GM12878 (cell line): ENCODE measurements around the gene NRP1. TPM values are rescaled to one million over a fixed set of nuclear protein-coding genes. Genes with fewer than 3 reads are reported as not detected.

ENCODE experiments used
- ATAC-seq: fragments of 200-7000 bp; cut with Tn5 transposase; 3 replicates; pipeline ENCODE4 v1.9.1; 2020; ENCODE audit warnings: mild to moderate bottlenecking, moderate library complexity
- BruUV-seq: library from RNA; stranded (reverse); fragments of 400-500 nt; replicated peaks from 2 replicates; lab custom pipeline; 2021; lab: Mats Ljungman, UMichigan
- CTCF ChIA-PET: fragments of 300-600 bp; sonication (Branson Sonifier 250); formaldehyde crosslinking; extraction: SDS; loops from one replicate; lab custom pipeline; 2021; ENCODE audit warnings: inconsistent platforms; lab: Yijun Ruan, JAX
- POLR2A ChIA-PET: fragments of 350-600 bp; formaldehyde crosslinking; extraction: SDS; loops from one replicate; lab custom pipeline; 2021; ENCODE audit warnings: inconsistent platforms; lab: Charles Lee
- RAD21 ChIA-PET: fragments of 300-600 bp; sonication (Branson Sonifier 250); formaldehyde crosslinking; loops from one replicate; lab custom pipeline; 2023; ENCODE audit warnings: antibody characterized with exemption; ENCODE audit not compliant: unreplicated experiment; lab: Charles Lee
- SMC1A ChIA-PET: fragments of 300-600 bp; sonication (Branson Sonifier 250); formaldehyde crosslinking; loops from one replicate; lab custom pipeline; 2023; ENCODE audit not compliant: unreplicated experiment, uncharacterized antibody; lab: Charles Lee
- DNase-seq: peaks from one replicate; pipeline ENCODE4 v3.0.0-alpha.2; 2011; ENCODE audit warnings: low read depth, low spot score
- FAIRE-seq: peaks from 3 replicates; lab custom pipeline; 2011; peaks lifted over from hg19 to GRCh38; lab: Jason Lieb, UNC
- H2AFZ ChIP-seq: 2 replicates; pipeline ENCODE4 v1.6.0; 2011; ENCODE audit warnings: low read depth, low read length, control low read depth; ENCODE audit not compliant: control insufficient read depth
- H3K27ac ChIP-seq: 2 replicates; pipeline ENCODE4 v1.5.1; 2011; ENCODE audit warnings: control low read depth; ENCODE audit not compliant: control insufficient read depth, insufficient read depth
- H3K27me3 ChIP-seq, 2 experiments: replicated peaks in 1 of 2; 2 replicates each; pipeline versions ENCODE4 v1.6.0 to v1.6.1; 2011; ENCODE audit warnings: low read length in 1 of 2; ENCODE audit not compliant: control insufficient read depth in 2 of 2, insufficient read depth in 2 of 2
- H3K36me3 ChIP-seq, 2 experiments: 2 replicates each; pipeline ENCODE4 v1.5.1; 2011; ENCODE audit warnings: low read length in 1 of 2; ENCODE audit not compliant: control insufficient read depth in 2 of 2, insufficient read depth in 2 of 2
- H3K4me1 ChIP-seq: 2 replicates; pipeline ENCODE4 v1.6.1; 2011; ENCODE audit warnings: mild to moderate bottlenecking, low read length, moderate library complexity, mixed read lengths; ENCODE audit not compliant: control insufficient read depth, insufficient read depth
- H3K4me2 ChIP-seq: 2 replicates; pipeline ENCODE4 v1.6.0; 2011; ENCODE audit warnings: control low read depth; ENCODE audit not compliant: control insufficient read depth, insufficient read depth
- H3K4me3 ChIP-seq: fragments of 200-600 bp; sonication (generic); 2 replicates; pipeline ENCODE4 v1.5.1; 2016
- H3K79me2 ChIP-seq: 2 replicates; pipeline ENCODE4 v1.6.0; 2011; ENCODE audit warnings: low read length; ENCODE audit not compliant: control insufficient read depth, insufficient read depth
- H3K9ac ChIP-seq: 2 replicates; pipeline ENCODE4 v1.8.0; 2011; ENCODE audit warnings: low read length, control low read depth, mixed read lengths; ENCODE audit not compliant: control insufficient read depth, insufficient read depth
- H3K9me3 ChIP-seq: replicated peaks from 3 replicates; pipeline ENCODE4 v1.5.1; 2011; ENCODE audit warnings: mild to moderate bottlenecking, low read length; ENCODE audit not compliant: control insufficient read depth, insufficient read depth
- H4K20me1 ChIP-seq: 2 replicates; pipeline ENCODE4 v1.6.0; 2011; ENCODE audit not compliant: control insufficient read depth, insufficient read depth
- EP300 ChIP-seq, 2 experiments: fragments of 150-350 bp in 1 of 2; IDR thresholded peaks; 2 replicates each; pipeline ENCODE4 v1.6.1; 2011 to 2012; ENCODE audit warnings: low read depth in 2 of 2, low read length in 2 of 2, borderline replicate concordance in 1 of 2, improper control_type of control experiment in 1 of 2, inconsistent platforms in 1 of 2; ENCODE audit not compliant: control insufficient read depth in 1 of 2
- MTA2 ChIP-seq: fragments of 450-650 bp; IDR thresholded peaks from 2 replicates; pipeline ENCODE4 v1.6.1; 2016; ENCODE audit warnings: low read depth, mild to moderate bottlenecking, moderate library complexity
- NFXL1 ChIP-seq: fragments of 450-650 bp; IDR thresholded peaks from 2 replicates; pipeline ENCODE4 v1.6.1; 2017; ENCODE audit warnings: antibody characterized with exemption, mild to moderate bottlenecking, borderline replicate concordance
- NRF1 ChIP-seq: conservative IDR thresholded peaks from 2 replicates; pipeline ENCODE4 v1.6.1; 2011; ENCODE audit warnings: mild to moderate bottlenecking, low read depth, low read length, improper control_type of control experiment
- POLR2A ChIP-seq: IDR thresholded peaks from 2 replicates; pipeline ENCODE4 v1.6.1; 2011; ENCODE audit warnings: low read depth, mild to moderate bottlenecking, low read length
- RAD21 ChIP-seq: IDR thresholded peaks from 2 replicates; pipeline ENCODE4 v1.6.1; 2011; ENCODE audit warnings: mild to moderate bottlenecking, low read depth, low read length, moderate library complexity; ENCODE audit not compliant: insufficient read depth
- SIX5 ChIP-seq: IDR thresholded peaks from 2 replicates; pipeline ENCODE4 v1.6.1; 2011; ENCODE audit warnings: mild to moderate bottlenecking, low read depth, low read length, moderate library complexity; ENCODE audit not compliant: severe bottlenecking
- SPI1 ChIP-seq: IDR thresholded peaks from 2 replicates; pipeline ENCODE4 v1.6.1; 2011; ENCODE audit warnings: low read depth, mild to moderate bottlenecking, low read length, moderate library complexity, borderline replicate concordance; ENCODE audit not compliant: insufficient read depth
- WGBS: methylation state at CpG from one replicate; pipeline ENCODE4 v1.1.6; 2016; ENCODE audit warnings: low lambda C conversion rate; ENCODE audit not compliant: insufficient replicate concordance, insufficient coverage; ENCODE audit errors: missing lambda C conversion rate; 5-methylcytosine and 5-hydroxymethylcytosine counted together
- in situ Hi-C: fragments of 300-500 bp; cut with MboI; formaldehyde crosslinking; loops from 9 replicates; pipeline ENCODE4 v1.14.3; 2018; ENCODE audit warnings: mixed read lengths
- intact Hi-C: fragments of 100-400 bp; cut with micrococcal nuclease; formaldehyde crosslinking; loops from one replicate; pipeline ENCODE4 v1.14.2; 2022; ENCODE audit not compliant: unreplicated experiment
- polyA plus RNA-seq, 11 experiments: library from polyadenylated mRNA; depleted of rRNA in 4 of 11; unstranded in 6 of 11; stranded (reverse) in 5 of 11; fragments of >200 nt; fragmentation: Nextera tagmentation in 4 of 11; fragmentation: Illumina TruSeq in 1 of 11; extraction: Ambion mirVana in 4 of 11; extraction: Trizol in 1 of 11; gene quantifications; 1 replicate in 1 of 11; 2 replicates in 10 of 11; pipeline versions ENCODE4 v1.2.1 to v1.2.3, GENCODE V29; 2011 to 2016; ENCODE audit warnings: inconsistent platforms in 2 of 11, missing spikeins in 2 of 11, low read depth in 1 of 11
- total RNA-seq, 4 experiments: library from RNA; depleted of rRNA in 3 of 4; stranded (reverse); fragments of >200 nt in 3 of 4; fragmentation: Illumina TruSeq in 1 of 4; extraction: Trizol in 1 of 4; gene quantifications; 2 replicates each; pipeline versions ENCODE4 v1.2.1 to v1.2.3, GENCODE V29; 2013 to 2021
- TF ChIP-seq, protein P1 (sequence below), 3 experiments: IDR thresholded peaks in 2 of 3; conservative IDR thresholded peaks in 1 of 3; 2 replicates each; pipeline ENCODE4 v1.5.1; 2011; ENCODE audit warnings: low read depth in 3 of 3, low read length in 3 of 3, mild to moderate bottlenecking in 3 of 3, control low read depth in 2 of 3, moderate library complexity in 2 of 3, inconsistent platforms in 1 of 3, mixed read lengths in 1 of 3; ENCODE audit not compliant: control insufficient read depth in 2 of 3, insufficient read depth in 1 of 3; ENCODE audit errors: extremely low read depth in 1 of 3

NRP1 gene
- total and polyA plus RNA-seq, 10 of the 15 experiments (the other 5 are each of a cell fraction or from before 2014, with no cell fraction given) = 0.11 to 12.1 (median 0.52) TPM

DNA sequence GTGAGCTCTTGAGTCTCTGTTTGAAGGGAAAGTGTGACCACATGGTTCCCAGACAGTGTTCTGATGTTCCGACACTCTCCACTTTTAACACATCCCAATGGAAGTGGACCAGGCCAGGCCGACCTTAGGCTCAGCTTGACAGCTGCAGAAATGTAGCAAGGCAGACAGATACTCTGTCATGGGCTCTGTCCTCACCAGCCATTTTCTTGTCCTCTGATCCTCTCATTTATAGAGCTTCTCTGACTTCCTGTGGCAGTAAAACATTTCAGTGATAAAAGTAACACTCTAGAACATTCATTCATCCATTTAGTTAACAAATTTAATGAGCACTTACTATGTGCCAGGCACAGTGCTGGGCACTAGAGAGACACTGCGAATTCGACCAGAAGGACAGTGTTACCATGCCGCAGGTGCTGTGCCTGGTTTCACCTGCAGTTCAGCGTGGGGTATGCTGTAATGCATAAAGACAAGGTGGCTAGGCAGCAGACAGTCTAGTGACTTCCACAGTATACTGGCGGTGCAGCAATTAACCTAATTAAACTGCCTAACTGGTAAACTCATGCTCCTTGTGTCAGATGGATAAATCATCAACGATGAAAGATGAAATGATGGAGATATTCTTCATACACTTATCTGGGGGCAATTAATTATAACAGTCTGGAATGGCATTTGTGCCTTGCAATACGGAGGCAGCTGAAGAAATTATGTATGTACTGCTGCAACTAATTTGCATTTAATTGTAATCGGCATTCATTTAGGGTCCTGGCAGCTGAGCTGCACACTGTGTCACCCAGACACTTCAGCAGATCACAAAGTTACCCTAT, 188.1 kb downstream of the NRP1 start (continued):
- no peak for TF ChIP-seq MTA2
- TF ChIP-seq EP300 (IDR thresholded peaks at IDR 0.05; ENCODE audit: borderline replicate concordance in 1 of 2, control insufficient read depth in 1 of 2, low read depth in 2 of 2, low read length in 2 of 2) = no peak

DNA sequence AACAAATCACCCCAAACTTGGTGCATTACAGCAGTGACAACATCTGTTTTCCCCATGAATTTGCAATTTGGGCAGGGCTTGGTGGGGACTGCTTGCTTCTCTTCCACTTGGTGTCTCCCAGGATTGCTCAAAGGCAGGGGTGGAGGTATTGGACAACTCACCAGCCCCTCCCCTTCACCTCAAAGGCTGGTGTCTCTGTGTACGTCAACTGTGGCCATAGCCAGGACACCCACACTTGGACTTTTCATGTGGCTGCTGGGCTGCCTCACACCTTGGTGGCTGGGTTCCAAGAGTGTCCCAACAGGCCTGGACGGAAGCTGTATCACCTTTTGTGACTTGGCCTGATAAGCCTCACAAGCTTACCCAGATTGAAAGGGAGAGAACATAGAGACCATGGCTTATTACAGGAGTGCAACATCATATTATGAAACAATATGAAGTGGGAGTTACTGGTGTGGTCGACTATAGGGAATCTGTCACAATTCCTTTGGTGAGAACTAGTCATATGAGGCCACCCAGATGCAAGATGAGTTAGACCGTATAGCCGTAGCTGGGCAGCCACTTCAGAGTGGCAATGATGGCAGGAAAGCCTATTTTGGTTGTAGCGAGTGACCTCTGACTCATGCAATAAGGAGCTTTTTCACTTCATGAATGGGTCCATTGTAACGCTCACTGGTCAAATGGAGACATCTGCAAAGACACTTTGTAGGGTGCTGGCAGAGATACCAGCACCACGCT, 188.8 kb downstream of the NRP1 start:
- Histone ChIP-seq H3K9me3 (no peaks in the 10 kb centered on the region), H3K4me2 (no peak overlapping the region), H3K36me3 (no peaks in the 10 kb centered on the region), H3K4me1 (no peaks in the 10 kb centered on the region), H2AFZ (no peak overlapping the region)
- POLR2A ChIA-PET = no interaction called here
- in situ Hi-C loops (no loop called here), intact Hi-C loops (no loop called here)
- TF ChIP-seq POLR2A (no peak), SPI1 (no peak), NRF1 (no peak), SIX5 (no peak), NFXL1 (no peak), RAD21 (no peak)
- TF ChIP-seq, protein P1, sequence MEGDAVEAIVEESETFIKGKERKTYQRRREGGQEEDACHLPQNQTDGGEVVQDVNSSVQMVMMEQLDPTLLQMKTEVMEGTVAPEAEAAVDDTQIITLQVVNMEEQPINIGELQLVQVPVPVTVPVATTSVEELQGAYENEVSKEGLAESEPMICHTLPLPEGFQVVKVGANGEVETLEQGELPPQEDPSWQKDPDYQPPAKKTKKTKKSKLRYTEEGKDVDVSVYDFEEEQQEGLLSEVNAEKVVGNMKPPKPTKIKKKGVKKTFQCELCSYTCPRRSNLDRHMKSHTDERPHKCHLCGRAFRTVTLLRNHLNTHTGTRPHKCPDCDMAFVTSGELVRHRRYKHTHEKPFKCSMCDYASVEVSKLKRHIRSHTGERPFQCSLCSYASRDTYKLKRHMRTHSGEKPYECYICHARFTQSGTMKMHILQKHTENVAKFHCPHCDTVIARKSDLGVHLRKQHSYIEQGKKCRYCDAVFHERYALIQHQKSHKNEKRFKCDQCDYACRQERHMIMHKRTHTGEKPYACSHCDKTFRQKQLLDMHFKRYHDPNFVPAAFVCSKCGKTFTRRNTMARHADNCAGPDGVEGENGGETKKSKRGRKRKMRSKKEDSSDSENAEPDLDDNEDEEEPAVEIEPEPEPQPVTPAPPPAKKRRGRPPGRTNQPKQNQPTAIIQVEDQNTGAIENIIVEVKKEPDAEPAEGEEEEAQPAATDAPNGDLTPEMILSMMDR (IDR thresholded peaks at IDR 0.05 in 2 of 3, conservative IDR thresholded peaks at IDR 0.05 in 1 of 3; ENCODE audit: control insufficient read depth in 2 of 3, extremely low read depth in 1 of 3, insufficient read depth in 1 of 3, low read depth in 3 of 3, low read length in 3 of 3) = no peak
- TF ChIP-seq, all 136 proteins: peak for 0
- Histone ChIP-seq H3K4me3 (no peak overlapping the region), H3K79me2 (no peaks in the 10 kb centered on the region), H3K27me3 (no peaks in the 10 kb centered on the region), H3K27ac (no peak overlapping the region), H3K9ac (no peak overlapping the region), H4K20me1 (no peaks in the 10 kb centered on the region)
- ChIA-PET SMC1A (no interaction called here), CTCF (no interaction called here), RAD21 (no interaction called here)
- no peak for ATAC-seq
- no TSS peak for BruUV-seq
- DNase-seq = no peak
- 54% methylated on average over 8 of the region's 8 CpGs for WGBS
- FAIRE-seq = no peak
